ENCODE results near the gene C12orf50. TPM values are rescaled to one million over a fixed set of nuclear protein-coding genes. Genes with fewer than 3 reads are reported as not detected.

The C12orf50 gene, protein sequence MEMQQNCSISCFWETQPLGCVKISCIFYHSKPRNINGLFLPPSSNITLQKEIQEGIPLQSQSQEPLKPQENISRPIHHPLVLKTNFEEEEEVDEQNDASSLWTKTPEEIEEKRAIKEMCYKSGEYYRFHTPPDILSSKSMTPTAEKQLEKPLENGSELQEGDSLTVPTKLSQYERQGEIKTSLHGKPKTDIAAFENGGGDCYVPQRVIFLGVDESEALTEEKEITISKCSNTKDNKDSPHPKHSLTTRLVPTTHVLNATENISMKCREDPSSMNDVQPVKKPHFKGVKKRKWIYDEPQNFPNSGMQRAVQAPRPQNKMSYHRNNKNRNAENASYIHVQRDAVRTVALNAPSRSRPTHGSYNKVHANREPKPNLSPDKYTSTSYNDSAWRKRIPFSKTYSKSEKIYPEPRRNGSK
- total RNA-seq (ENCODE audit: low replicate concordance), result not detected in 2 replicates

DNA sequence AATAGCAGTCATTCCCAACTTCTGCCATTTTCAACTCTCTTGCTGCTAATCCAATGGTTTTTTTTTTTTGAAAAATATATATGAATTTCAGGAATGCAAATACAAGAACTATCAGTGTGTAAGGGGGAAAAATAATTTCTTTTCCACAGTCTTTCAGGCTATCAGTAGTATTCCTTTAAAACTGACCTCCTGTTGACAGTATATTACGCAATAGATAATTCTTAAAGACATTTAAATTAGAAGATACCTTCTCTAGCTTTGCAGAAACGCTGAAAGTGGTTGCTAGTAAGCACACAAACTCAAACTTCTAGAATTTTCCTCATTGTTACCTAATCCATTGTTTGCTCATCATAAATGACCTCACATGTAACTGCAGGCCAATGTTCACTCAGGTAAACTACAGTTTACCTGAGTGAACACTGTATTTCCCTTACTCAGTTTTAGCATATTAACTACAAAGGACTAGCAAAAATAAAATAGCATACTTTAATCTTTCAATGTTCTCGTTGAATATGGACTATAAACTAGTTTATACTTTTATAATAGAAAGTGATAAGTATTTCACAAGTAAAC is at the start of gene C12orf50:
C12orf50 (minus strand) TSS at position 309 of the 573 bp plus-strand sequence. CDS start 2,439 bp downstream, outside the sequence.
- no peaks in the 10 kb centered on the region for H3K9me3 ChIP-seq (ENCODE audit: low read depth)
- DNase-seq (ENCODE audit: low spot score), result no peak
- no peak for TF ChIP-seq EZH2phosphoT487 (IDR thresholded peaks at IDR 0.05)
- no peak for TF ChIP-seq EZH2 (IDR thresholded peaks at IDR 0.05)
- TF ChIP-seq, protein P1, sequence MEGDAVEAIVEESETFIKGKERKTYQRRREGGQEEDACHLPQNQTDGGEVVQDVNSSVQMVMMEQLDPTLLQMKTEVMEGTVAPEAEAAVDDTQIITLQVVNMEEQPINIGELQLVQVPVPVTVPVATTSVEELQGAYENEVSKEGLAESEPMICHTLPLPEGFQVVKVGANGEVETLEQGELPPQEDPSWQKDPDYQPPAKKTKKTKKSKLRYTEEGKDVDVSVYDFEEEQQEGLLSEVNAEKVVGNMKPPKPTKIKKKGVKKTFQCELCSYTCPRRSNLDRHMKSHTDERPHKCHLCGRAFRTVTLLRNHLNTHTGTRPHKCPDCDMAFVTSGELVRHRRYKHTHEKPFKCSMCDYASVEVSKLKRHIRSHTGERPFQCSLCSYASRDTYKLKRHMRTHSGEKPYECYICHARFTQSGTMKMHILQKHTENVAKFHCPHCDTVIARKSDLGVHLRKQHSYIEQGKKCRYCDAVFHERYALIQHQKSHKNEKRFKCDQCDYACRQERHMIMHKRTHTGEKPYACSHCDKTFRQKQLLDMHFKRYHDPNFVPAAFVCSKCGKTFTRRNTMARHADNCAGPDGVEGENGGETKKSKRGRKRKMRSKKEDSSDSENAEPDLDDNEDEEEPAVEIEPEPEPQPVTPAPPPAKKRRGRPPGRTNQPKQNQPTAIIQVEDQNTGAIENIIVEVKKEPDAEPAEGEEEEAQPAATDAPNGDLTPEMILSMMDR (IDR thresholded peaks at IDR 0.05), result no peak
- no peaks in the 10 kb centered on the region for H4K20me1 ChIP-seq (ENCODE audit: low read depth)
- no peak within 1 kb of the TSS for H3K9ac ChIP-seq
- H3K36me3 Mint-ChIP-seq, result no peaks in the 10 kb centered on the region
- no peak within 1 kb of the TSS for H2AFZ ChIP-seq (replicated peaks)
- no peaks in the 10 kb centered on the region for H3K79me2 ChIP-seq (ENCODE audit: low read depth)
- H3K27me3 Mint-ChIP-seq (ENCODE audit: insufficient read depth, low read depth), result peaks cover 5% of the 10 kb centered on the region
- H3K27me3 ChIP-seq, result no peaks in the 10 kb centered on the region
- H3K4me3 Mint-ChIP-seq, result no peak within 1 kb of the TSS
- no peak within 1 kb of the TSS for H3K27ac Mint-ChIP-seq
- H3K4me1 ChIP-seq, result no peaks in the 10 kb centered on the region
- peaks cover 8% of the 10 kb centered on the region for H3K9me3 Mint-ChIP-seq
- no peaks in the 10 kb centered on the region for H3F3A ChIP-seq (ENCODE audit: low read depth)
- H3K4me3 ChIP-seq, result no peak within 1 kb of the TSS
- H3K4me1 Mint-ChIP-seq, result no peaks in the 10 kb centered on the region
- no peak within 1 kb of the TSS for H3K27ac ChIP-seq
- no peak within 1 kb of the TSS for H3K4me2 ChIP-seq
- no peaks in the 10 kb centered on the region for H3K36me3 ChIP-seq

DNA sequence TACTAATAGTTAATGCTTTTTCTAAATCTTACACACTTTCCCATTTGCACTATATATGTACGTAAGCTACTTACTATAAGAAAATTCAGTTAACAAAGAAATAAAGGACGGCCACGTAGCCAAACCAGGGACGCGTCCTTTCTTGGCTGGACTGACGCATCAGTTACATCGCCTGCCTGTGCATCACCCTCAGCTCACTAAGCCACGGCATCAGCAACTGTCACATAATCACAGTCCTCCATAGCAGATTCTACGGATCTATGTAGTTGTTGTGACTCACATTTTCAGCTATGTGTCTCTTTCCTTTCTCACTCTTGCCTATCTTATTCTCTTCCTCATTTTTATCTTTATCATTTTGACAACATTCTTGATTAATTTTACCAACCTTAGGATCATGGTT is 38.1 kb upstream of the C12orf50 start:
- Histone ChIP-seq H3K79me2 (ENCODE audit: low read depth) (no peaks in the 10 kb centered on the region), H3K4me2 (no peak overlapping the region)

DNA sequence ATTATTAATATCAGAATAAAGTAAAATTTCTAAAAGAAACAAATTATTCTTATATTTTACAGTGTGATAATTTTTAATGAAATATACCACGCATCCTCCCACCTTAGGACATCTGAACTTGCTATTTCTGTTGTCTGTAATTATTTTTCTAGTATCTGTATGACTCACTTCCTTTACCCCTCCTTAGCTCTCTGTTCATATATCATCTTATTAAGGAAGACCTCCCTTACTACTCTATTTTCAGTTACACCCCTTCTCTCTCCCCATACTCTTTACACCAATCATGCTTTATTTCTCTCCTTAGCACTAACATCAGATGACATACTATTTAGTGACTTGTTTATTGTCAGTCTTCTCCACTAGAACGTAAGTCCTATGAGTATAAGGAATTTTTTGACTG is 34.2 kb upstream of the C12orf50 start:
- TF ChIP-seq, protein P1 (IDR thresholded peaks at IDR 0.05), result no peak
- TF ChIP-seq EZH2 (IDR thresholded peaks at IDR 0.05) (no peak), EZH2phosphoT487 (IDR thresholded peaks at IDR 0.05) (no peak)

More for the DNA sequence above, 38.1 kb upstream of the C12orf50 start:
- H3K36me3 ChIP-seq, result no peaks in the 10 kb centered on the region
- no peak overlapping the region for H3K27ac Mint-ChIP-seq
- H3K9ac ChIP-seq, result no peak overlapping the region
- H3K9me3 ChIP-seq (ENCODE audit: low read depth), result no peaks in the 10 kb centered on the region
- no peaks in the 10 kb centered on the region for H3F3A ChIP-seq (ENCODE audit: low read depth)
- no peak overlapping the region for H3K4me3 Mint-ChIP-seq
- TF ChIP-seq EZH2 (IDR thresholded peaks at IDR 0.05) (no peak), EZH2phosphoT487 (IDR thresholded peaks at IDR 0.05) (no peak)
- TF ChIP-seq, protein P1 (IDR thresholded peaks at IDR 0.05), result no peak
- no peaks in the 10 kb centered on the region for H3K4me1 Mint-ChIP-seq
- H3K36me3 Mint-ChIP-seq, result peaks cover 23% of the 10 kb centered on the region
- H3K4me1 ChIP-seq, result no peaks in the 10 kb centered on the region
- no peak overlapping the region for H3K27ac ChIP-seq
- no peaks in the 10 kb centered on the region for H3K9me3 Mint-ChIP-seq
- H3K27me3 Mint-ChIP-seq (ENCODE audit: insufficient read depth, low read depth), result peaks cover 2% of the 10 kb centered on the region
- no peak overlapping the region for H3K4me3 ChIP-seq
- no peaks in the 10 kb centered on the region for H3K27me3 ChIP-seq
- no peak for DNase-seq (ENCODE audit: low spot score)
- no peak overlapping the region for H2AFZ ChIP-seq (replicated peaks)
- H4K20me1 ChIP-seq (ENCODE audit: low read depth), result no peaks in the 10 kb centered on the region

More for the DNA sequence above, 34.2 kb upstream of the C12orf50 start:
- Histone ChIP-seq H3K9me3 (ENCODE audit: low read depth) (no peaks in the 10 kb centered on the region), H3K27me3 (no peaks in the 10 kb centered on the region), H3K9ac (no peak overlapping the region), H2AFZ (replicated peaks) (no peak overlapping the region), H3K4me1 (no peaks in the 10 kb centered on the region), H3K27ac (no peak overlapping the region), H4K20me1 (ENCODE audit: low read depth) (no peaks in the 10 kb centered on the region), H3F3A (ENCODE audit: low read depth) (no peaks in the 10 kb centered on the region), H3K36me3 (no peaks in the 10 kb centered on the region), H3K79me2 (ENCODE audit: low read depth) (no peaks in the 10 kb centered on the region), H3K4me3 (no peak overlapping the region), H3K4me2 (no peak overlapping the region)
- Mint-ChIP-seq H3K9me3 (no peaks in the 10 kb centered on the region), H3K27ac (no peak overlapping the region), H3K4me3 (no peak overlapping the region), H3K4me1 (no peaks in the 10 kb centered on the region), H3K27me3 (ENCODE audit: insufficient read depth, low read depth) (peaks cover 2% of the 10 kb centered on the region), H3K36me3 (peaks cover 18% of the 10 kb centered on the region)
- no peak for DNase-seq (ENCODE audit: low spot score)

Measured in neural progenitor cell (in vitro differentiated cells).